ENCODE data around the gene TGM2. TPM values are rescaled to one million over a fixed set of nuclear protein-coding genes. Genes with fewer than 3 reads are reported as not detected.

Gene TGM2
- total and polyA plus RNA-seq, 2 donors from 2014 or later: 44.6 to 611 TPM

GRCh38 chr20:38110525-38111178 lies 54.4 kb downstream of the TGM2 start:
- H3K9ac ChIP-seq (ENCODE audit: low read length in 3 of 3): no peak overlapping the region

GRCh38 chr20:38109591-38110524 lies 55.2 kb downstream of the TGM2 start:
- DNase-seq (peak in 2 of 5 donors; percentile 44 to 62), FAIRE-seq (no peak)
- Histone ChIP-seq H3K27me3 (ENCODE audit: control insufficient read depth, insufficient read depth, low read length) (no peaks in the 10 kb centered on the region), H3K4me3 (ENCODE audit: low read length in 3 of 3) (no peak overlapping the region), H3K9me3 (ENCODE audit: control insufficient read depth in 2 of 3, insufficient read depth in 1 of 3, low read length in 3 of 3) (no peaks in the 10 kb centered on the region), H3K9ac (ENCODE audit: low read length in 3 of 3) (no peak overlapping the region), H3K4me1 (ENCODE audit: control insufficient read depth in 2 of 3, insufficient read depth in 2 of 3, low read depth in 1 of 3, low read length in 3 of 3) (peaks cover 3 to 20% (median 19%) of the 10 kb centered on the region in 3 donors), H3K36me3 (ENCODE audit: control insufficient read depth in 2 of 3, insufficient read depth in 3 of 3, low read length in 3 of 3) (no peaks in the 10 kb centered on the region), H3K27ac (ENCODE audit: low read depth in 2 of 2, low read length in 2 of 2) (peak overlapping the region; percentile 3 to 81)
- TF ChIP-seq, protein P1, sequence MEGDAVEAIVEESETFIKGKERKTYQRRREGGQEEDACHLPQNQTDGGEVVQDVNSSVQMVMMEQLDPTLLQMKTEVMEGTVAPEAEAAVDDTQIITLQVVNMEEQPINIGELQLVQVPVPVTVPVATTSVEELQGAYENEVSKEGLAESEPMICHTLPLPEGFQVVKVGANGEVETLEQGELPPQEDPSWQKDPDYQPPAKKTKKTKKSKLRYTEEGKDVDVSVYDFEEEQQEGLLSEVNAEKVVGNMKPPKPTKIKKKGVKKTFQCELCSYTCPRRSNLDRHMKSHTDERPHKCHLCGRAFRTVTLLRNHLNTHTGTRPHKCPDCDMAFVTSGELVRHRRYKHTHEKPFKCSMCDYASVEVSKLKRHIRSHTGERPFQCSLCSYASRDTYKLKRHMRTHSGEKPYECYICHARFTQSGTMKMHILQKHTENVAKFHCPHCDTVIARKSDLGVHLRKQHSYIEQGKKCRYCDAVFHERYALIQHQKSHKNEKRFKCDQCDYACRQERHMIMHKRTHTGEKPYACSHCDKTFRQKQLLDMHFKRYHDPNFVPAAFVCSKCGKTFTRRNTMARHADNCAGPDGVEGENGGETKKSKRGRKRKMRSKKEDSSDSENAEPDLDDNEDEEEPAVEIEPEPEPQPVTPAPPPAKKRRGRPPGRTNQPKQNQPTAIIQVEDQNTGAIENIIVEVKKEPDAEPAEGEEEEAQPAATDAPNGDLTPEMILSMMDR (IDR thresholded peaks at IDR 0.05; ENCODE audit: borderline replicate concordance, extremely low read depth, insufficient read depth): no peak
- intact Hi-C loops (cut with DNase I): no loop called here

More at GRCh38 chr20:38110525-38111178, 54.4 kb downstream of the TGM2 start:
- H3K4me3 ChIP-seq (ENCODE audit: low read length in 3 of 3): no peak overlapping the region
- no peaks in the 10 kb centered on the region for H3K9me3 ChIP-seq (ENCODE audit: control insufficient read depth in 2 of 3, insufficient read depth in 1 of 3, low read length in 3 of 3)
- TF ChIP-seq, protein P1 (IDR thresholded peaks at IDR 0.05; ENCODE audit: borderline replicate concordance, extremely low read depth, insufficient read depth): no peak
- no peak for FAIRE-seq
- H3K27me3 ChIP-seq (ENCODE audit: control insufficient read depth, insufficient read depth, low read length): no peaks in the 10 kb centered on the region
- intact Hi-C loops (cut with DNase I): no loop called here
- peak overlapping the region; percentile 40 to 81 for H3K27ac ChIP-seq (ENCODE audit: low read depth in 2 of 2, low read length in 2 of 2)
- DNase-seq: no peak
- H3K4me1 ChIP-seq (ENCODE audit: control insufficient read depth in 2 of 3, insufficient read depth in 2 of 3, low read depth in 1 of 3, low read length in 3 of 3): peaks cover 3 to 20% (median 19%) of the 10 kb centered on the region in 3 donors
- H3K36me3 ChIP-seq (ENCODE audit: control insufficient read depth in 2 of 3, insufficient read depth in 3 of 3, low read length in 3 of 3): no peaks in the 10 kb centered on the region

- Histone ChIP-seq H3K27ac (ENCODE audit: low read depth in 2 of 2, low read length in 2 of 2) (peak overlapping the region; percentile 45 to 81), H3K27me3 (ENCODE audit: control insufficient read depth, insufficient read depth, low read length) (no peaks in the 10 kb centered on the region), H3K4me3 (ENCODE audit: low read length in 3 of 3) (no peak overlapping the region), H3K9ac (ENCODE audit: low read length in 3 of 3) (no peak overlapping the region), H3K4me1 (ENCODE audit: control insufficient read depth in 2 of 3, insufficient read depth in 2 of 3, low read depth in 1 of 3, low read length in 3 of 3) (peaks cover 3 to 20% (median 19%) of the 10 kb centered on the region in 3 donors), H3K9me3 (ENCODE audit: control insufficient read depth in 2 of 3, insufficient read depth in 1 of 3, low read length in 3 of 3) (no peaks in the 10 kb centered on the region), H3K36me3 (ENCODE audit: control insufficient read depth in 2 of 3, insufficient read depth in 3 of 3, low read length in 3 of 3) (no peaks in the 10 kb centered on the region)
- TF ChIP-seq, protein P1 (IDR thresholded peaks at IDR 0.05; ENCODE audit: borderline replicate concordance, extremely low read depth, insufficient read depth): no peak
- DNase-seq (peak in 3 of 5 donors; percentile 44 to 76 (median 66)), FAIRE-seq (no peak)
- intact Hi-C loops (cut with DNase I): no loop called here
These were observed 56.0 kb downstream of the TGM2 start for GRCh38 chr20:38108986-38109541.

Measured in kidney (tissue), 14 donors.